HuH-7 (cell line): ENCODE measurements around the gene PRPF31.
"Not testable (repeated sequence)": the region's sequence is repeated elsewhere in the genome, so short reads cannot be mapped to it uniquely, and the experiment has no call there.

Experiments used
- DNase-seq: peaks from one replicate; pipeline ENCODE4 v3.0.0; 2011; ENCODE audit warnings: low spot score

Gene PRPF31

GRCh38 chr19:54164369-54165068 is 49.0 kb downstream of the PRPF31 start:
- DNase-seq: no peak

DNA sequence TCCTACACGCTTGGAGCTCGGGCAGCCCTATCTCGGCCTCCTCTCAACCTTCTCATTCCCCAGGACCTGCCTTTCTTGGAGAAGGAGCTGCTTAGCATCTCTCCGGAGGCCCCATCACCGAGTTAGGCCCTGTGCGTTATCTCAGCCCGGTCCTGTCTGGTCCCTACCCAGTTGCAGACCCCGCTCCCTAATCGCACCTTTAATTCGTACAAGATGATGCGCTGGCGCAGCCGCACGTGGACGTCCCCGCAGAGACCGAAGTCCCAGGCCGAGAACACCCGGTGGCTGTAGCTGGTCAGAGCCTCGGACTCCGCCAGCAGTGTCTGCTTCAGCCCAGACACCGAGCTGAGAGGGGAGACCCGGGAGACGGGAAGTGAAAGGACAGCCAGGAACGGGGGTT is 49.7 kb downstream of the PRPF31 start:
- no peak for DNase-seq

DNA sequence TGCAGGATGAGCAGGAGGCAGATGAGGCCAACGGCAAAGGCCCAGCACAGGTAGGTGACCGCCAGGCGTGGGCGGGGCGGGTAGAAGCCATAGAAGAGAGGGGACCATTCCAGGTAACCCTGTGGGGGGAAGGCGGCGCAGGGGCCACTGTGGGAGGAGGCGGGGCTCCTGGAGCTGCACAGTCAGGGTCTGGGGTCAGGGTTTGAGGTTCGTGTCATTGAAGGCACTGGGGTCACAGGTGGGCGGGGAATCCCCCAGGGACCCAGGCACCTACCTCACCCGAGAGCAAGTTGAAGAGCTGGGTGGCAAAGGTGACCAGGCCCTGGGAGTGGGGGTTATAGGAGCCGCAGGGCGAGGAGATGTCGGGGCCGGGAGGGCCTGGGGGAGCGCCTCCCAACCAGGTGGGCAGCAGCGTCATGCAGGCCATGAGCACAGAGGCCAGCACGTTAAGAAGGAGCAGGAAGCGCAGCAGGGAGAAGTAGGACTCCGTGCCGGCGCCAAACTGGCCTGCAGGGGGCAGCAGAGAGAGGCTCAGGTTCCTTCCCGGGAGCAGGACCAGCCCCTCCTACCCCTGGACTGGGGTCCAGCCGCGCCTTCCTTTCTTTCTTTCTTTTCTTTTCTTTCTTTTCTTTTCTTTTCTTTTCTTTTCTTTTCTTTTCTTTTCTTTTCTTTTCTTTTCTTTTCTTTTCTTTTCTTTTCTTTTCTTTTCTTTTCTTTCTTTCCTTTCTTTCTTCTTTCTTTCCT is 52.8 kb downstream of the PRPF31 start:
- peak; percentile 91 for DNase-seq

- no peak for DNase-seq
Measured at GRCh38 chr19:54169149-54169740, 53.7 kb downstream of the PRPF31 start.

DNA sequence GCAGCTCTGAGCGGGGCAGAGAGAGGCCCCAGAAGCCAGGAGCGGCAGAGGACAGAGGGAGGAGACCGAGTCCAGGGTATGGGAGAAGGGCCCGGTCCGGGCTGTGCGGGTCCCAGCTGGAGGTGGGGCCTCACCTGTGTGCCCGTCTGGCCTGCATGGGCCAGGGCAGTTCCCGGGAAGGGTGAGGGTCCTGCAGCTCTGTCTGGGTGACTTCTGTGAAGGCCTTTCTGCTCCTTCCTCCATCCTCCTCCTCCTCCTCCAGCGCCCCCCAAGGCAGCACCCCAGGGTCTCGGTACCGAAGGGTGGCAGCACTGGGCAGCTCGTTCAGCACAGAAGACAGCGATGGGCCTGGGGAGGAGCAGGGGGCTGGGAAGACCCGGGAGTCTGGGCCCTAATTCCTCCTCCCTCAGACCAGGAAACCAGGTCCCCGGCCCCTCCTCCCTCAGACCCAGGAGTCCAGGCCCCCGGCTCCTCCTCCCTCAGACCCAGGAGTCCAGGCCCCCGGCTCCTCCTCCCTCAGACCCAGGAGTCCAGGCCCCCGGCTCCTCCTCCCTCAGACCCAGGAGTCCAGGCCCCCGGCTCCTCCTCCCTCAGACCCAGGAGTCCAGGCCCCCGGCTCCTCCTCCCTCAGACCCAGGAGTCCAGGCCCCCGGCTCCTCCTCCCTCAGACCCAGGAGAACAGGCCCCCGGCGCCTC is 56.3 kb downstream of the PRPF31 start:
- not testable (repeated sequence) for DNase-seq

DNA sequence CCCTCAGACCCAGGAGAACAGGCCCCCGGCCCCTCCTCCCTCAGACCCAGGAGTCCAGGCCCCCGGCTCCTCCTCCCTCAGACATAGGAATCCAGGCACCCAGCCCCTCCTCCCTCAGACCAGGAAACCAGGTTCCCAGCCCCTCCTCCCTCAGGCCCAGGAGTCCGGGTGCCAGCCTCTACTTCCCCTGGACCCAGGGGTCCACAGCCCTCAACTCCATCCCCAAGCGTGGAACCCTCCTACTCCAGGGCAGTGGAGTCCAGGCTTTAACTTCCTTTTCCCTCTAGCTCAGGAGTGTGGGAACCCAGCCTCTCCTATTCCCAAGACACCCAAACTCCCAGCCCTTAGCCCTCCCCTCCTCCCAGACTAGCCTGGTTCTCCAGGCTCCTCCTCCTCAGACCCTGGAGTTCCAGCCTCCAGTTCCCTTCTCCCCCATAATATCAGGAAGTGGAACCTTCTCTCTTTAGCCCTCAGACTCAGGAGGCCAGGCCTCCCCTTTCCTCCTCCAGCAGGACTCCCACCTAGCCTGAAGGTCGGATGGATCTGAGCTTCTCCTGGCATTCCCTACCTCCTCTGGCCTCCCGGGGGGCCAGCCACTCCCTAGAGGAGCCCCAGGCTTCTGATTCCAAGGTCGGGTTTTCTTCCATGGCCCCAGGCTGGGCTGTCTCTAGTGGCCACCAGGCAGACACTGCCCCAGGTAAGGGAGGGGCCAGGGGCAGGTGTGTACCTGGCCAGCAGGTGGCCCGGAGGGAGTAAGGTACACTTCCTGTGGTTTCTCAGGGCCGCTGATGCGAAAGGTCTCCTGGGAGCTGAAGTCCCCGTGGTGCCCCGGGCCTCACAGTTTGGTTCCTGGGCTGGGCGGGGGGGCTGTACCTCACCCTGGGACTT is 57.2 kb downstream of the PRPF31 start, which contains the start of gene TMC4:
TMC4 (minus strand) TSS at position 690 of the 888 bp plus-strand sequence; CDS start at position 647, 43 bp downstream.
- no peak for DNase-seq

DNA sequence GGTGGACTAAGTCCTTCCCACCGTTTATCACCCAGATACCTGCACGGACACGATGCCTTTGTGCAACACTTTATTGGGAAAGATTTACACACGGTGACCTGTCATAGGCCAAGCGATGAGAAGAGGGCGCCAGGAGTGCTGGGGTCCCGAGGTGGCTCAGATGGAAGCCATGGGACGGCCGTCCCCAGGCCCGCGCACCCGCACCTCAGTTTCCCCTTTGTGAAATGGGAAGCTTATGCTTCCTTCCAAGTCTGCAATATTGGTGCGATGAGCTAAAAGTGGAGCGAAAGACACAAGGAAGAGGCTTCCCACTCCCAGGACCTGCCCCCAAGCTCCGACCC is 57.8 kb downstream of the PRPF31 start:
- no peak for DNase-seq

GRCh38 chr19:54173951-54174834 is 58.6 kb downstream of the PRPF31 start:
- no peak for DNase-seq

DNA sequence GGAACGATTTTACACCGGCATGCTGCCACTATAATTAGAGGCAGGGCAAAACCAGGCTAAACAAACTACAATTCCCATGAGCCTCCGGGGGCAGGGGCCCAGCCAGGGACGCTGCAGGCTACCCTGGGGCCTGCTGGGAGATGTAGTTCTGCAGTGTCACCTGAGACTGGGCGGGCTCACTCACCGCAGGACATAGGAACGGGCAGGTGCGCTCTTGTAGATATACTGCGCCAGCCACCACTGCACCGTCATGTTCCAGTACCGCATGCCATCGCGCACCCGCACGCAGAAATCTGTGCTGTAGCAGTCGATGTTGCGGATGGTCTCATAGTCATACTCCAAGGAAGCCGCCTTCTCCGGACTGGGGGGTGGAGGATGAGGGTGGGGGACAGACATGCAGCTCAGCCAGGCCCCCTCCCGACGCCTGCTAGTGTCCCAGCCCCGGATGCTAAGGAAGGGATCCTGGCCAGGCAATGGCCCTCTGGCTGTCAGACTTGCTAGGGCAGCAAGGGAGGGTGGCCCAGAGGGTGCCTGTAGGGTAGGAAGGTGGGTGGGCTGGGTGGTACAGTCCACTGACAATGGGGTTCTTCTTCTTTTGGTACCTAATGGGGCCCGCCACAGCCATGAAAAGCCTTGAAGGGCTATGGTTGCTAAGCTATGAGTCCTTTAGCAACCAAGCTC is 63.2 kb downstream of the PRPF31 start:
- DNase-seq: no peak

DNA sequence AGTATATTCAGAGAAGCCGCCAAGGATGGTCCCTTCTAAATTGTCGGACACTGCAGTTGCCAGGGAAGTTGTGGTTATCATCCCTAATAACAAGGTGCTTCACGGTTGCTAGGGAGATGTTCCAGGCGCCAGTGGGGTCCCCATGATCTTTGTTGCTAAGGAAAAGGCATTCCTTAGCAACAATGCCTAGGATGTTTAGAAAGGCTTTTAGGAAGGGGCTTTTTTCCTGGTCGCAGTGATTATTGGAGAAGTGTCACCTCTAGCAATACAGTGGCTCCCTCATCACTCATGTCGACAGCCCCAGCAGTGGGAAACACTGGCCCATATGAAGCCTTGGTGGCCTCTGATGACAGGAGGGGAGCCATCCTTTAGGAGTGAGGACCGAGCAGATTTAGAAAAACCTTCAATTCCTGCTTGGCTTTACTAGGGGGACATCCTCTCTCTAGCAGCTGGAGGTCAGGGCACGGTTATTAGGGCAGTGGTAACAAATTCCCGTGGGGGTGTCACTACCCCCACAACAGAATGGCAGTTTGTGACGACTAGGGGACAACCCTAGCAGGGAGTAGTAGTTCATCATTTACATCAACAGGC is 63.8 kb downstream of the PRPF31 start:
- DNase-seq: no peak

DNA sequence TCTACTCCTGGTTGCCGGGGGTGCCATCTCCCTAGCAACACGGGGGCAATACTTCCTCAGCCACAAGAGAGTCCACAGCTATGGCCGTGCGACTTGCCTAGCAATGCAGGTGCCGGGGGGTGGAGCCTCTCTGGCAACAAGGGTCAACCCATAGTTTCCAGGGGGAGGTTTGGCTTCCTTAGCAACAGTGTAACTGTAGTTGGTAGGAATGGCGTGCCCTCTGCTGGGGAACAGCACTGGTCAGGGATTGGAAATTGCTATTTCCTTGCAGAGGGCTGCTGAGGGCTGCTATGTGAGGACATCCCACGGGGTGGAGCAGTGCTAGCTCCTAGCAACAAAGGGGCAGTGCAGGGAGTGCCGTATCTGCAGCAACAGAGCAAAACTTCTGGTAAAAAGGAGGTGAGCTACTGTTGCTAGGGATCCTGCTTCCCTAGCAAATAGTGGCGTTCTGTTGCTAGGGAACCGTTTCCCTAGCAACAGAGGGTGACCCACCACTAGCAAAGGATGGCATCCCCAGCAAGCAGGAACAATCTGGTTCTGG is 64.4 kb downstream of the PRPF31 start:
- no peak for DNase-seq

DNA sequence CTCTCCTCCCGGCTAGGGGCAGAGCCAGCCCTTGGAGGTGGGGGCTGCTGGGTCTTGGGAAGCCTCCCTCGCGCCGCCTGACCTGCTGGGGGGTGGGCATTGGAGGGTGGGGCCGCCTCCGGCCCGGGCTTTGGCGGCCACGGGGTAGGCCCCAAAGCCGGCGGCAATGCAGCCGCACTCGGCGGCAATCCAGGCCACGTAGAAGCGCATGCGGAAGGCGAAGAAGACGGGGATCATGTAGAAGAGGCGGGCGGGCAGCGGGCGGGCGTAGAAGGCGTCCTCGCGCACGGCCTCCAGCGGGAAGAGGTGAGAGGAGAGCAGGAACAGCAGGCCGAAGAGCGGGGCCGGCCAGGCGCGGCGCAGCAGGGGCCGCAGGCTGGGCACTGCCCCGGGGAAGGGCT is 65.1 kb downstream of the PRPF31 start:
- DNase-seq: no peak
